ENCODE results near the gene C17orf58.
"Not testable (repeated sequence)": the region's sequence is repeated elsewhere in the genome, so short reads cannot be mapped to it uniquely, and the experiment has no call there.

Gene C17orf58

GRCh38 chr17:67999291-67999911 lies 3.1 kb upstream of the C17orf58 start:
- DNase-seq (ENCODE audit: low read depth) = no peak

GRCh38 chr17:67998466-67998865 lies 2.2 kb upstream of the C17orf58 start:
- DNase-seq (ENCODE audit: low read depth) = no peak

GRCh38 chr17:67995570-67996263 lies 552 bp downstream of the C17orf58 start:
- no peak for DNase-seq (ENCODE audit: low read depth)

- peak; percentile 82 for DNase-seq (ENCODE audit: low read depth)
Observed at GRCh38 chr17:67994817-67995569, 1.3 kb downstream of the C17orf58 start.

GRCh38 chr17:67993998-67994361 lies 2.3 kb downstream of the C17orf58 start:
- DNase-seq (ENCODE audit: low read depth) = no peak

- DNase-seq (ENCODE audit: low read depth) = peak; percentile 26
Observed at GRCh38 chr17:67993153-67993997, 2.9 kb downstream of the C17orf58 start.

GRCh38 chr17:67992548-67993152 lies 3.6 kb downstream of the C17orf58 start:
- DNase-seq (ENCODE audit: low read depth) = no peak

- no peak for DNase-seq (ENCODE audit: low read depth)
Observed at GRCh38 chr17:67990909-67991308, 5.4 kb downstream of the C17orf58 start.

GRCh38 chr17:67983383-67983688 lies 12.9 kb downstream of the C17orf58 start:
- DNase-seq (ENCODE audit: low read depth) = no peak

GRCh38 chr17:67982686-67983382 lies 13.4 kb downstream of the C17orf58 start:
- DNase-seq (ENCODE audit: low read depth) = no peak

GRCh38 chr17:67982034-67982640 lies 14.1 kb downstream of the C17orf58 start:
- no peak for DNase-seq (ENCODE audit: low read depth)

- DNase-seq (ENCODE audit: low read depth) = not testable (repeated sequence)
Observed at GRCh38 chr17:67980883-67981282, 15.4 kb downstream of the C17orf58 start.

- no peak for DNase-seq (ENCODE audit: low read depth)
Observed at GRCh38 chr17:67980456-67980855, 15.8 kb downstream of the C17orf58 start.

GRCh38 chr17:67976306-67976705 lies 20.0 kb downstream of the C17orf58 start:
- DNase-seq (ENCODE audit: low read depth) = not testable (repeated sequence)

- DNase-seq (ENCODE audit: low read depth) = no peak
Observed at GRCh38 chr17:67974598-67975066, 21.6 kb downstream of the C17orf58 start.

- DNase-seq (ENCODE audit: low read depth) = no peak
Observed at GRCh38 chr17:67974185-67974584, 22.1 kb downstream of the C17orf58 start.

GRCh38 chr17:67970783-67971182 lies 25.5 kb downstream of the C17orf58 start:
- no peak for DNase-seq (ENCODE audit: low read depth)

- peak; percentile 8 for DNase-seq (ENCODE audit: low read depth)
Observed at GRCh38 chr17:67963145-67963572, 33.1 kb downstream of the C17orf58 start.

GRCh38 chr17:67962156-67962555 lies 34.1 kb downstream of the C17orf58 start:
- DNase-seq (ENCODE audit: low read depth) = not testable (repeated sequence)

- DNase-seq (ENCODE audit: low read depth) = not testable (repeated sequence)
Observed at GRCh38 chr17:67960276-67960675, 36.0 kb downstream of the C17orf58 start.

GRCh38 chr17:67959510-67959909 lies 36.8 kb downstream of the C17orf58 start:
- DNase-seq (ENCODE audit: low read depth) = no peak
